HEK293 (cell line): ENCODE data around the gene CEP85L.

Experiments used
- HOXD13 ChIP-seq: sonication (generic); formaldehyde crosslinking; IDR thresholded peaks from 2 replicates; pipeline ENCODE4 v1.8.0; 2022; ENCODE audit warnings: missing genetic modification reagents, borderline replicate concordance
- OSR2 ChIP-seq: fragments of 450-650 bp; formaldehyde crosslinking; IDR thresholded peaks from 2 replicates; pipeline ENCODE4 v1.5.1; 2016; ENCODE audit warnings: missing biosample characterization, missing genetic modification characterization
- TCF7L2 ChIP-seq: IDR thresholded peaks from 2 replicates; pipeline ENCODE4 v1.6.1; 2011; ENCODE audit warnings: low read depth, mild to moderate bottlenecking, inconsistent platforms, low read length, moderate library complexity, borderline replicate concordance
- ZBTB7A ChIP-seq: fragments of 450-650 bp; formaldehyde crosslinking; IDR thresholded peaks from 2 replicates; pipeline ENCODE4 v1.5.1; 2016; ENCODE audit warnings: low read depth, missing biosample characterization, missing genetic modification characterization
- ZFP41 ChIP-seq: fragments of 450-650 bp; formaldehyde crosslinking; IDR thresholded peaks from 2 replicates; pipeline ENCODE4 v1.5.1; 2016; ENCODE audit warnings: missing biosample characterization, missing genetic modification characterization, borderline replicate concordance
- ZNF121 ChIP-seq: fragments of 450-650 bp; formaldehyde crosslinking; IDR thresholded peaks from 2 replicates; pipeline ENCODE4 v1.5.1; 2016; ENCODE audit warnings: missing biosample characterization, missing genetic modification characterization
- ZNF132 ChIP-seq: fragments of 450-650 bp; formaldehyde crosslinking; IDR thresholded peaks from 2 replicates; pipeline ENCODE4 v1.5.1; 2017; ENCODE audit warnings: missing biosample characterization, missing genetic modification characterization, borderline replicate concordance
- ZNF239 ChIP-seq: fragments of 450-650 bp; formaldehyde crosslinking; IDR thresholded peaks from 2 replicates; pipeline ENCODE4 v1.5.1; 2016; ENCODE audit warnings: missing biosample characterization, missing genetic modification characterization
- ZNF600 ChIP-seq: fragments of 450-650 bp; formaldehyde crosslinking; IDR thresholded peaks from 2 replicates; pipeline ENCODE4 v1.5.1; 2016; ENCODE audit warnings: missing biosample characterization, missing genetic modification characterization
- ZNF626 ChIP-seq: fragments of 450-650 bp; sonication (Bioruptor Pico); formaldehyde crosslinking; IDR thresholded peaks from 2 replicates; pipeline ENCODE4 v1.5.1; 2018; ENCODE audit warnings: missing biosample characterization, missing genetic modification characterization, inconsistent platforms
- TF ChIP-seq, protein P1 (sequence below): fragments of 450-650 bp; formaldehyde crosslinking; conservative IDR thresholded peaks from 2 replicates; pipeline ENCODE4 v1.5.1; 2016; ENCODE audit warnings: low read depth, missing biosample characterization, missing genetic modification characterization
- TF ChIP-seq, protein P2 (sequence below): fragments of 450-650 bp; formaldehyde crosslinking; IDR thresholded peaks from 2 replicates; pipeline ENCODE4 v1.5.1; 2016; ENCODE audit warnings: missing biosample characterization, missing genetic modification characterization
- TF ChIP-seq, protein P3 (sequence below): sonication (generic); formaldehyde crosslinking; IDR thresholded peaks from 2 replicates; pipeline ENCODE4 v1.8.1; 2022; ENCODE audit warnings: mild to moderate bottlenecking, moderate library complexity, missing genetic modification reagents

DNA sequence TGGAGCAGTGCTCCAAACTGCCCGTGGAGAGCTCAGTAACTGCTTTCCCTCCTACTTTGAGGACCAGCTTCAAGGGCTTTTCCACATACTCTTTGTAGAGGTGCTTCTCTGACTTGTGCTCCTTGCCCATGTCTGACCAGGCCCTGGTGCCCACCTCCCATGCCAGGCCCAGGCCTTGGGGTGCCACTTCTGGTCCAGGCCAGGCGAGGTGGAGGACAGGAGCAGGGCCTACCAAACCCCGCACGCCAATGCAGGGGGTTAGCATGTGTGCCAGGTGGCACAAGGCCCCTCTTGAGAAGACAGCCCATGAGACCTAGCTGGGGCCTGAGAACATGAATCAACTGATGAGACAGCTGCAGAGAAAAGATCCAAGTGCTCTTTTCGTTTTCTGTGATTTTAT lies 150.3 kb downstream of the CEP85L start:
- TF ChIP-seq, protein P1, sequence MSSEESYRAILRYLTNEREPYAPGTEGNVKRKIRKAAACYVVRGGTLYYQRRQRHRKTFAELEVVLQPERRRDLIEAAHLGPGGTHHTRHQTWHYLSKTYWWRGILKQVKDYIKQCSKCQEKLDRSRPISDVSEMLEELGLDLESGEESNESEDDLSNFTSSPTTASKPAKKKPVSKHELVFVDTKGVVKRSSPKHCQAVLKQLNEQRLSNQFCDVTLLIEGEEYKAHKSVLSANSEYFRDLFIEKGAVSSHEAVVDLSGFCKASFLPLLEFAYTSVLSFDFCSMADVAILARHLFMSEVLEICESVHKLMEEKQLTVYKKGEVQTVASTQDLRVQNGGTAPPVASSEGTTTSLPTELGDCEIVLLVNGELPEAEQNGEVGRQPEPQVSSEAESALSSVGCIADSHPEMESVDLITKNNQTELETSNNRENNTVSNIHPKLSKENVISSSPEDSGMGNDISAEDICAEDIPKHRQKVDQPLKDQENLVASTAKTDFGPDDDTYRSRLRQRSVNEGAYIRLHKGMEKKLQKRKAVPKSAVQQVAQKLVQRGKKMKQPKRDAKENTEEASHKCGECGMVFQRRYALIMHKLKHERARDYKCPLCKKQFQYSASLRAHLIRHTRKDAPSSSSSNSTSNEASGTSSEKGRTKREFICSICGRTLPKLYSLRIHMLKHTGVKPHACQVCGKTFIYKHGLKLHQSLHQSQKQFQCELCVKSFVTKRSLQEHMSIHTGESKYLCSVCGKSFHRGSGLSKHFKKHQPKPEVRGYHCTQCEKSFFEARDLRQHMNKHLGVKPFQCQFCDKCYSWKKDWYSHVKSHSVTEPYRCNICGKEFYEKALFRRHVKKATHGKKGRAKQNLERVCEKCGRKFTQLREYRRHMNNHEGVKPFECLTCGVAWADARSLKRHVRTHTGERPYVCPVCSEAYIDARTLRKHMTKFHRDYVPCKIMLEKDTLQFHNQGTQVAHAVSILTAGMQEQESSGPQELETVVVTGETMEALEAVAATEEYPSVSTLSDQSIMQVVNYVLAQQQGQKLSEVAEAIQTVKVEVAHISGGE (tag by site-specific recombination), result no peak
- TF ChIP-seq ZNF132 (tag by site-specific recombination) (no peak), ZBTB7A (tag by site-specific recombination) (no peak), ZNF600 (tag by site-specific recombination) (no peak), OSR2 (tag by site-specific recombination) (no peak), ZNF121 (tag by site-specific recombination) (no peak), ZNF626 (tag by site-specific recombination) (no peak), TCF7L2 (no peak), HOXD13 (CRISPR knock-in tag) (no peak), ZNF239 (tag by site-specific recombination) (no peak), ZFP41 (tag by site-specific recombination) (no peak)
- TF ChIP-seq, protein P2, sequence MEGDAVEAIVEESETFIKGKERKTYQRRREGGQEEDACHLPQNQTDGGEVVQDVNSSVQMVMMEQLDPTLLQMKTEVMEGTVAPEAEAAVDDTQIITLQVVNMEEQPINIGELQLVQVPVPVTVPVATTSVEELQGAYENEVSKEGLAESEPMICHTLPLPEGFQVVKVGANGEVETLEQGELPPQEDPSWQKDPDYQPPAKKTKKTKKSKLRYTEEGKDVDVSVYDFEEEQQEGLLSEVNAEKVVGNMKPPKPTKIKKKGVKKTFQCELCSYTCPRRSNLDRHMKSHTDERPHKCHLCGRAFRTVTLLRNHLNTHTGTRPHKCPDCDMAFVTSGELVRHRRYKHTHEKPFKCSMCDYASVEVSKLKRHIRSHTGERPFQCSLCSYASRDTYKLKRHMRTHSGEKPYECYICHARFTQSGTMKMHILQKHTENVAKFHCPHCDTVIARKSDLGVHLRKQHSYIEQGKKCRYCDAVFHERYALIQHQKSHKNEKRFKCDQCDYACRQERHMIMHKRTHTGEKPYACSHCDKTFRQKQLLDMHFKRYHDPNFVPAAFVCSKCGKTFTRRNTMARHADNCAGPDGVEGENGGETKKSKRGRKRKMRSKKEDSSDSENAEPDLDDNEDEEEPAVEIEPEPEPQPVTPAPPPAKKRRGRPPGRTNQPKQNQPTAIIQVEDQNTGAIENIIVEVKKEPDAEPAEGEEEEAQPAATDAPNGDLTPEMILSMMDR, result no peak
- TF ChIP-seq, protein P3, sequence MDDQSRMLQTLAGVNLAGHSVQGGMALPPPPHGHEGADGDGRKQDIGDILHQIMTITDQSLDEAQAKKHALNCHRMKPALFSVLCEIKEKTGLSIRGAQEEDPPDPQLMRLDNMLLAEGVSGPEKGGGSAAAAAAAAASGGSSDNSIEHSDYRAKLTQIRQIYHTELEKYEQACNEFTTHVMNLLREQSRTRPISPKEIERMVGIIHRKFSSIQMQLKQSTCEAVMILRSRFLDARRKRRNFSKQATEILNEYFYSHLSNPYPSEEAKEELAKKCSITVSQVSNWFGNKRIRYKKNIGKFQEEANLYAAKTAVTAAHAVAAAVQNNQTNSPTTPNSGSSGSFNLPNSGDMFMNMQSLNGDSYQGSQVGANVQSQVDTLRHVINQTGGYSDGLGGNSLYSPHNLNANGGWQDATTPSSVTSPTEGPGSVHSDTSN (CRISPR knock-in tag), result no peak
